ENCODE results near the gene ENPP7.

Gene ENPP7

DNA sequence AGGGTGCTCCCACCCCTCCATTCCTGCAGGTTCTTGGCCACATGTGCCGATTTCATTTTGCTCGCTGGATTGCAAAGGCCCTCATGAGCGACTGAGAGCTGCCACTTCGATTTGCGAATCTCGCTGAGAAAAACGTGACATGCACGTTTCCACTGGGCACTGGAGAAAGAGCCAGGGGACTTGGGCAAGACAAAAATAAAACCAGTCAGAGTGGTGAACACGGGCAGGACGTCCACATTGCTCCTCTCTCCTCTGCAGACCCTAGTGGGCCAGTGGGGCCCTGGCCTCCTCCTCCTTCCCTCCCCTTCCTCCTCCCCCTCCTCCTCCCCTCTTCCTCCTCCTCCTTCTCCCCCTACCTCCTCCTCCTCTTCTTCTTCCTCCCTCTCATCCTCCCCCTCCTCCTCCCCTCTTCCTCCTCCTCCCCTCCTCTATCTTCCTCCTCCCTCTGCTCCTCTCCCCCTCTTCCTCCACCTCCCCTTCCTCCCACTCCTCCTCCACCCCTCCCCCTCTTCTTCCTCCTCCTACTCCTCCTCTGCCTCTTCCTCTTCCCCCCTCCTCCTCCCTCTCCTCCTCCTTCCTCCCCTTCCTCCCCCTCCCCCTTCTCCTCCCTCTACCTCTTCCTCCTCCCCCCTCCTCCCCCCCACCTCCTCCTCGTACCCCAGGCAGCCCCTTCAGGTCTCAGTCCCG, 28.1 kb upstream of the ENPP7 start:
- in situ Hi-C loops (cut with MboI; ENCODE audit: low sequenced_read_pairs): no loop called here

DNA sequence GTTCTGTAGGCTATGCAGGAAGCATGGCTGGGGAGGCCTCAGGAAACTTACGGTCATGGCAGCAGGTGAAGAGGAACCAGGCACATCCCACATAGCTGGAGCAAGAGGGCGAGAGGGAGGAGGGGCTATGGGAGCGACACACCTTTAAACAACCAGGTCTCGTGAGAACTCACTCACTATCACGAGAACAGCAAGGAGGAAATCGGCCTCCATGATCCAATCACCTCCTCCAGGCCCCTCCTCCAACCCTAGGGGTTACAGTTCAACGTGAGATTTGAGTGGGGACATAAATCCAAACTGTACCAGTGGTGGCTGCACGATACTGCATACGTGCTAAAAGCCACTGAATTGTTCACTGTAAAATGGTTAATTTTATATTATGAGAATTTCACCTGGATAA, 26.1 kb upstream of the ENPP7 start:
- in situ Hi-C loops (cut with MboI; ENCODE audit: low sequenced_read_pairs): no loop called here

DNA sequence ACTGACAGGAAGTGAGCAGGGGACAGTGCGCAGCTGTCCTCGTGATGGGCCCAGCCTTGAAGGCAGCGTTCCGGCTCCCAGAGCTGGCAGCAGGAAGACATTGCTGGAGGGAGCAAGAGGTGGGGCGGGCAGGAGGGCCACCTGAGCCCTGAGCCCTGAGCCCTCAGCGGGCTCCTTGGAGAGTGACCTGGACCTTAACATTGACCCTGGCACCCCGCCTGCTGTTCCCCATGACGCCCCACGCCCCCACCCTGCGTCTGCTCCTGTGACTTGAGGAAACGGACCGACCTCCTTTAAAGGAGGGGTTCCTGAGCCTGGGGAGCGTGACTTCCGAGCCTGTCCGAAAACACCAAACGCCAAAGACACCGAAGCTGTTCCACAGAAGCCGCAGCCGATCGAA, 25.1 kb upstream of the ENPP7 start:
- in situ Hi-C loops (cut with MboI; ENCODE audit: low sequenced_read_pairs): no loop called here

GRCh38 chr17:79706931-79707850, 23.6 kb upstream of the ENPP7 start:
- in situ Hi-C loops (cut with MboI; ENCODE audit: low sequenced_read_pairs): no loop called here

GRCh38 chr17:79707931-79708891, 22.5 kb upstream of the ENPP7 start:
- in situ Hi-C loops (cut with MboI; ENCODE audit: low sequenced_read_pairs): no loop called here

- in situ Hi-C loops (cut with MboI; ENCODE audit: low sequenced_read_pairs): no loop called here
Observed at GRCh38 chr17:79711715-79712305, 18.9 kb upstream of the ENPP7 start.

- in situ Hi-C loops (cut with MboI; ENCODE audit: low sequenced_read_pairs): no loop called here
Observed at GRCh38 chr17:79713391-79713790, 17.4 kb upstream of the ENPP7 start.

GRCh38 chr17:79714176-79715097, 16.3 kb upstream of the ENPP7 start:
- in situ Hi-C loops (cut with MboI; ENCODE audit: low sequenced_read_pairs): no loop called here

- in situ Hi-C loops (cut with MboI; ENCODE audit: low sequenced_read_pairs): no loop called here
Observed at GRCh38 chr17:79715098-79715942, 15.4 kb upstream of the ENPP7 start.

DNA sequence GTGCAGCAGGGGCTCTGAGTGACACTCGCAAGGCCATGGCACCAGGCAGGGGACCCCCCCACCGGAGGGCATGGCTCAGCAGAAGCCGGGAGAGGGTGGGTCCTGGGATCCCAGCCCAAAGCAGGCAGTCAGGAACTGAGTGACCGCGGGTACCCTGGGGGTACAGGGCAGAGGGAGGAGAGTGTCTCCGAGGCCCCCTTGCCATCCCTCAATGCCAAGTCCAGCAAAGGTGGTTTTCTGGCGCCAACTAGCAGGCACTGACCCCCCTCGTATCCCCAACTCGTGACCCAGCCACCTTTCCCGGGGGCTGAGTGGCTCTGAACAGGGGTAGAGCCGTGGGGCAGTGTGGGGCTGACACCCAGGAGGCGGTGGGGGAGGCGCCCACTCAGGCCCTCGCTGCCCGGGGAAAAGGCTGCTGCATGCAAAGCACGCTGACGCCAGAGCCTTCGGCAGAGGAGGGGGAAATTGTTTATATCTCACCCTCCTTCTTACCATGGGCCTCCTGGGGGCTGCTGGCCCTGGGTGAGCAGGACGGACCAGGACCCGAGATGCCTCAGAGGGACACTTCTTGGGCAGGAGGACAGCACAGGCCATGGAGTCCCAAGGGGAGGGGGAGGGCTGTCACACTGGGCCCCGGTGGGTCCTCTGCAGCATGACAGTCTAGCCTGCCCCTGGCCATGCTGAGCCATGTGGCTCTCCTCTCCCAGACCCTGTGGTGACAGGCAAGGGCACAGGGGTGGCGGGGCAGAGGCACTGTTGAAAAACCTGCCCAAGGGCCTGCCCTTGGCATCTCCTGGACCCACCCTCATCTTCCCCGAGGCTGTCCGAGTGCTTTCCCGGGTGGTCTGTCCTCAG, 14.6 kb upstream of the ENPP7 start:
- in situ Hi-C loops (cut with MboI; ENCODE audit: low sequenced_read_pairs): no loop called here

GRCh38 chr17:79720705-79721292, 9.9 kb upstream of the ENPP7 start:
- in situ Hi-C loops (cut with MboI; ENCODE audit: low sequenced_read_pairs): no loop called here

GRCh38 chr17:79721993-79722671, 8.6 kb upstream of the ENPP7 start:
- in situ Hi-C loops (cut with MboI; ENCODE audit: low sequenced_read_pairs): no loop called here

- in situ Hi-C loops (cut with MboI; ENCODE audit: low sequenced_read_pairs): no loop called here
Observed at GRCh38 chr17:79722787-79723186, 8.0 kb upstream of the ENPP7 start.

DNA sequence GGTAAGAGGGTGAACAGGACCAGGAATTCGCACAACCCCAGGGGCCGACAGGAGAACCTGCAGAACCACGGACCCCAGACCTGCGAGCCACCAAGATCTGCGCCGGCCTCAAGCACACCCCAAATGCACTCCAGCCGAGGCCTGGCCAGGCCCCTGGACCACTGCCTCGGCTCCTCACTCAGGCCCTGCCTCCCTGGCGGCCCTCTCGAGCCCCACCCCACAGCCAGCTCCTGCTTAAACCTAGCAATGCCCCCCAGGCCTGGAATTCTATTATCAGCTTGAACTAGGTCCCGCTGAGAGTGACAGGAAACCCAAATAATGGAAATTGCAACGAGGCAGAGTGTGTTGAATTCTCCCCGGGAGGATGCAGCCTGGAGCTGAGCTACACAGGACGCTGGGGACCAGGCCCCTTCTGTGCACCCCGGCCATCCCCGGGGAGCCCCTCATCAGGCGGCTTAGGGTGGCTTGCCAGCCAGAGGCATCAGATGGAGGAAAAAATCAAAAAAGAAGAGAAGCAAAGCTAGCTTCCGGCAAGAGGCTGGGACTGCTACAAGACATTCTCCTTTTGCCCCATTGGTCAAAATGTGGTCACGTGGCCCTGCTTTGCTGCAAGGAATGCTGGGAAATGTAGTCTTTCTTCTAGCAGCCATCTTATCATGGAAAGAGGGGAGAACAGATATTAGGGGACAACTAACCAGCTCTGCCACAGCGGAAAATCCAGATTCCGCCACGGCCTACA, 2.4 kb upstream of the ENPP7 start:
- in situ Hi-C loops (cut with MboI; ENCODE audit: low sequenced_read_pairs): no loop called here

DNA sequence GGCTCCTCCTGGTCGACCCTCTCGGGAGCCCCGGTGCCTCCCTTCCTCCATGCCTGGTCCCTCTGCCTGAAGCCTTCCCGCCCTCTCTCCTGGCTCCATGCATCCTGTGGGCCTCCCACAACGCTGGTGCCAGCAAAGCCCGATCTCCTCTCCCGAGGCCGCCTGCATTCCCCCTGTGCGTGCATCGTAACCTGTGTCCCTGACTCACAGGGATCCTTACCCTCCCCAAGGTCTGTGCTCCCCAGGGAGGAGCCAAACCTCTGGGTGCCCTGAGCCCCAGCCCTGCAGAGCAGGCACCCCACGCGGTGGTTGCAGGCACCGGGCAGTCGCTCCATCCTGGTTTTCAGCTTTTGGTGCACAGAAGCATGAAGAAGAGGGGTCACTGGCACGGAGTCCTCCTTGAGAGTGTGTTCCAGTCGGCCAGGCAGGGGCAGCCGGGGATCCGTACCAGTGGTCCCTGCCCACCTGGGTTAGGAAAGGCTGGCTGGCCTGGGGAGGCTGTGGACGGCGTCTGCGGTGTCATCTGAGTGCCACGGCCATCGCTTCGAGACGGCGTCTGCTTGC, 1.8 kb upstream of the ENPP7 start:
- in situ Hi-C loops (cut with MboI; ENCODE audit: low sequenced_read_pairs): no loop called here

DNA sequence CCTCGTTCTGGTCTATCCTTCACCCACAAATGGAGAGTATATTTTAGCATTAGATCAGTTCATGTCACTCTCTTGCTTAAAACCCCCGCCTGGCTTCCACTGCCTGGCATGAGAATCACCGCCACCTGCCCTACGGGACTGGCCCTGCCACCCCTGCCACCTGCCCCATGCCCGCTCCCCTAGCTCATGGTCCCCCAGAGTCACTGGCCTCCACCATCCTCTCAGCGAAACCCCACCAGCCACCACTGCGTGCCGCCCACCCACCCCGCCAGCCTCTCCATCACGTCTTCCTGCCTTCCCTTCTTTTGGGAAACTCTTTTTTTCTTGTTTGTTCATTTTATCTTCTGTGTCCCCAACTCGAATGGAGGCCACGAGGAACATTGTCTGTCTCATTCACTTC, 982 bp upstream of the ENPP7 start:
- in situ Hi-C loops (cut with MboI; ENCODE audit: low sequenced_read_pairs): no loop called here
